GM12801 (cell line): ENCODE data around the gene LRRC66.

Experiments
- CTCF ChIP-seq: IDR thresholded peaks from one replicate; pipeline ENCODE4 v1.5.1; 2011; ENCODE audit warnings: control low read depth; ENCODE audit not compliant: insufficient read length; ENCODE audit errors: extremely low read depth

The LRRC66 gene, protein sequence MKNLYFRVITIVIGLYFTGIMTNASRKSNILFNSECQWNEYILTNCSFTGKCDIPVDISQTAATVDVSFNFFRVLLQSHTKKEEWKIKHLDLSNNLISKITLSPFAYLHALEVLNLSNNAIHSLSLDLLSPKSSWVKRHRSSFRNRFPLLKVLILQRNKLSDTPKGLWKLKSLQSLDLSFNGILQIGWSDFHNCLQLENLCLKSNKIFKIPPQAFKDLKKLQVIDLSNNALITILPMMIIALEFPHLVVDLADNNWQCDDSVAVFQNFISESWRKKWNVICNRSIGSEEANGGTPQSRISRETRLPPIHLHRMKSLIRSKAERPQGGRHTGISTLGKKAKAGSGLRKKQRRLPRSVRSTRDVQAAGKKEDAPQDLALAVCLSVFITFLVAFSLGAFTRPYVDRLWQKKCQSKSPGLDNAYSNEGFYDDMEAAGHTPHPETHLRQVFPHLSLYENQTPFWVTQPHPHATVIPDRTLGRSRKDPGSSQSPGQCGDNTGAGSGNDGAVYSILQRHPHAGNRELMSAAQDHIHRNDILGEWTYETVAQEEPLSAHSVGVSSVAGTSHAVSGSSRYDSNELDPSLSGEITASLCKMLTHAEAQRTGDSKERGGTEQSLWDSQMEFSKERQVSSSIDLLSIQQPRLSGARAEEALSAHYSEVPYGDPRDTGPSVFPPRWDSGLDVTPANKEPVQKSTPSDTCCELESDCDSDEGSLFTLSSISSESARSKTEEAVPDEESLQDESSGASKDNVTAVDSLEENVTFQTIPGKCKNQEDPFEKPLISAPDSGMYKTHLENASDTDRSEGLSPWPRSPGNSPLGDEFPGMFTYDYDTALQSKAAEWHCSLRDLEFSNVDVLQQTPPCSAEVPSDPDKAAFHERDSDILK

GRCh38 chr4:52019936-52020657 lies at the start of gene LRRC66:
LRRC66 (minus strand) TSS chr4:52020363; CDS start chr4:52017613, 2,750 bp downstream.
- TF ChIP-seq CTCF = no peak

DNA sequence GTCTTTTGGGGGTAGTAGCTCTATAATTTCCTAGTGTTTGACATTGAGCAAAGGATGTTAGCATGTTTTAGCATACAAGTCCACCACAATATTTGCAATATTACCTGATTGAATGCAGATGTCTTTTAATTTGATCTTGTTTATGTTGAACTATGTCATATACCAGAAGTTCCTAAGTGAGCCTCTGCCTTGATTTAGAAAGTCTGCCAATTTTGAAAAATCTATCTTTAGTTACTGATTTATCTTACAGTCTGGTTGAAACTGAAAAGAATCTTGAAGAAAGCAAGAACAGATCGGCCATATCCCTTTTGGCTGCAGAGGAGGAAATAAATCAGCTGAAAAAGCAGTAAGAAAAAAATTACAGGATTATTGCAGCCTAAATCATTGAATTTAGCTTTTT lies 49.4 kb upstream of the LRRC66 start:
- no peak for TF ChIP-seq CTCF

- no peak for TF ChIP-seq CTCF
These were observed 39.2 kb upstream of the LRRC66 start for GRCh38 chr4:52059372-52059771.

DNA sequence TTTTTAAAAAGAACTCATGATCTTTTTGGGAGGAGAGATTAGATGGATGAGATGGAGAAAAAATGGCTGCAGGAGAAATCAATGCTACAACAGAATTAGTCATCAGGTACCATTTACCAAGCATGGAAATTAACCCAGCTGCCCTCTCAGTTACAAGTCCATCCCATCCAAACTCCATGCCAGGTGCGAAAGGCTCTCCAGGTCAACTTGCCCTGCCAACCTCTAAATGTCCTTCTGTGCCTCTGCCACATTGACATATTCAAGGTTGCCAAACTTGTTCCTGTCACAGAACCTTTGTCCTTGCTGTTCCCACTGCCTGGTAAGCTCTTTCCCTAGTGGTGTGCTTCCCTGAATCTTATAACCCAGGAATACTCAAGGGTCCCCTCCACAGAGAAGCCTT lies 38.1 kb upstream of the LRRC66 start:
- TF ChIP-seq CTCF = no peak

DNA sequence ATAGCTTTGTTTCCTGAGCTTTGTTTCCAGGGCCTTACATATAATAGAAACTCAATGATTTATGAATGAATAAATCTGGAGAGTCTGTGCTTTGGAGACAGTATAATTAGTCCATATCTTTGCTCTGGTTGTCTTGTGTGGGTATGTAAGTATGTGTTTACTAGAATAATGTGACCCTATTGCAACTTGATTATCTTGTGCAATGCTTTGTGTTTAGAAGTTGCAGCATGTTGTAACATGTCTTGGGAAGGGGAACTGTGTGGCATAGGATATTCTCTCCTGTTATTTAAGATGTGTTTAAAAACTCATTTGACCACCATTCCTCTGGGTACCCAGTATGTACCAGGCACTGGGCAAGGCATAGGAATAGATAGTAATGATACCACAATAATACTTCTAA lies 37.0 kb upstream of the LRRC66 start:
- no peak for TF ChIP-seq CTCF

- no peak for TF ChIP-seq CTCF
These were observed 34.1 kb upstream of the LRRC66 start for GRCh38 chr4:52054254-52054653.

DNA sequence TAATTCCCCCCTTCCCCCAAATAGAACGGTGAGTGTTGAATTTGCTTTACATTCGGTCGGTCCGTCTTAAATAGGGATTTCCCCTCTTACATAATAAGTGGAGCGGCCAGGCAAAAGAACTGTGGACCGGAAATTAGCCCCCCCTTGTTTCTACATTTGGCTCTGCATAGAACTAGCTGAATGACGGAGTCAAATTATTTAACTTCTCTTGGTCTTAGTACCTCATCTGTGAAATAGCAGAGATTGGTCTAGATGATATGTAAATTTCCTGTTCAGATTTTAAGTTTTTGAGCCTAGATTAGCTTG lies 32.3 kb upstream of the LRRC66 start:
- no peak for TF ChIP-seq CTCF
